ENCODE data around the gene NPR1.
A peak's percentile ranks its signal among the peaks of the same experiment; 100 is the strongest.

NPR1 gene

DNA sequence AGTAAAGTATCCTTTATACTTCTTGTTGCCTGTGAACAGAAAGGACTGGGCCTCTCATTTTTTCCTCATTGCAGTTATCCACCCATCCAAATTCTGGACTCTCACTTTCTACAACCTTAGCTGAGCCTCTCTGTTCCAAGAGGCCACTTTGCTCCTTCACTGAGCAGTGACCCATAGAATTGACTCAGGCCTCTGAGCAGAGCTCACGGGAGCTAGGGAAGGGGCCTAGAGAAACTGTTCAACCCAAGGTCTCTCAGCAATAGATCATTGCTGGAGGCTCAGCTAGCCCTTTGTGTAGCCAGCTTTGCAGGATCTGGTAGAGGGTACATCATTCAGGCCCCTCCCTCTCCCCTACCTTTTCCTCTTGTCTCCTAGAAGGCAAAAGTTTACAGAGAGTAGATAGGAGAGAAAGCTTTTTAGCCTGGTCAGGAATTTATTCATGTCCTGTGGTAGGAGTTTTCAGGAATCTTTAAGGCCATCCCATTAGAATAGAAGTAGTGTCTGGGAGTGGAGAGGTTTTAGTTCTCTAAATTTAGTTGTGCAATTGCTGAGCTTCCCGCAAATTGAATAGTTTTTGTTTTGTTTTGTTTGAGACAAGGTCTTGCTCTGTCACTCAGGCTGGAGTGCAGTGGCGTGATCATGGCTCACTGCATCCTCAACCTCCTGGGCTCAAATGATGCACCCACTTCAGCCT is 56.1 kb downstream of the NPR1 start:
- Mint-ChIP-seq H3K27me3 (no peaks in the 10 kb centered on the region), H3K9me3 (no peaks in the 10 kb centered on the region), H3K27ac (peak overlapping the region; percentile 84), H3K4me3 (no peak overlapping the region), H3K4me1 (ENCODE audit: low read depth) (peaks cover 43% of the 10 kb centered on the region), H3K36me3 (ENCODE audit: low read depth) (peaks cover 30% of the 10 kb centered on the region)
- intact Hi-C loops (cut with micrococcal nuclease), result no loop called here

DNA sequence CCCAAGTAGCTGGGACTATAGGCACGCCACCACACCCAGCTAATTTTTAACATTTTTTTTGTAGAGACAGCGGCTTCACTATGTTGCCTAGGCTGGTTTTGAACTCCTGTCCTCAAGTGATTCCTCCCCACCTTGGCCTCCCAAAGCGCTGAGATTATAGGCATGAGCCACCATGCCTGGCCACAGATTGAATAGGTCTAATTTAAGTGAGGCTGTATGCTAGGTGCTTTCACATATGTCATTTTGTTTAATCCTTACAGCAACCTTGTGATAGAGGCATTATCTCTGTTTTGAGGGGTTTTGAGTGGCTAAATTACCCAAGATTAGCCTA is 56.6 kb downstream of the NPR1 start:
- Mint-ChIP-seq H3K27ac (peak overlapping the region; percentile 84), H3K4me1 (ENCODE audit: low read depth) (peaks cover 38% of the 10 kb centered on the region), H3K27me3 (no peaks in the 10 kb centered on the region), H3K4me3 (no peak overlapping the region), H3K36me3 (ENCODE audit: low read depth) (peaks cover 34% of the 10 kb centered on the region), H3K9me3 (no peaks in the 10 kb centered on the region)
- intact Hi-C loops (cut with micrococcal nuclease), result no loop called here

DNA sequence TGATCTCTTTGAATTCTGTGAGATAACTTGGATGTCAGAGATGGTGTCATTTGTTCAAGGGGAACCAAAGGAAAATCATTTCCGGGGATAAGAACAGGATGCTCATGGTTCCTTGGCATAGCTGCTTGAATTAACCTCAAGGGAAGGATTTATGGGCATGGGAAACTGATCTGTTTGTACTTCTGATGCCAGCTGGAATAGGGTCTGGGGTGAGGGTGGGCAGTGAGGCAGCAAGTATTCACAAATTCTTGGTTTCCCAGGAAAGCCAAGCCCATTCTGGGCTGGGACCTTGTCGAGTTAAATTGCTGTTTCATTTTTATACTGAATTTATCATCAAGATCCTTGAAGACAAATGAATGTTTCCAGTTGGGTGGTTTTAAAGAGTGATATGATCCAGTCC is 63.5 kb downstream of the NPR1 start:
- peak overlapping the region; percentile 60 for H3K27ac Mint-ChIP-seq
- no peaks in the 10 kb centered on the region for H3K9me3 Mint-ChIP-seq
- H3K27me3 Mint-ChIP-seq, result no peaks in the 10 kb centered on the region
- intact Hi-C loops (cut with micrococcal nuclease), result loop anchor here (10.0 kb wide), 1 partner anchor 227 kb away; no protein-coding TSS in a partner anchor
- peaks cover 36% of the 10 kb centered on the region for H3K4me1 Mint-ChIP-seq (ENCODE audit: low read depth)
- peaks cover 83% of the 10 kb centered on the region for H3K36me3 Mint-ChIP-seq (ENCODE audit: low read depth)
- H3K4me3 Mint-ChIP-seq, result no peak overlapping the region

DNA sequence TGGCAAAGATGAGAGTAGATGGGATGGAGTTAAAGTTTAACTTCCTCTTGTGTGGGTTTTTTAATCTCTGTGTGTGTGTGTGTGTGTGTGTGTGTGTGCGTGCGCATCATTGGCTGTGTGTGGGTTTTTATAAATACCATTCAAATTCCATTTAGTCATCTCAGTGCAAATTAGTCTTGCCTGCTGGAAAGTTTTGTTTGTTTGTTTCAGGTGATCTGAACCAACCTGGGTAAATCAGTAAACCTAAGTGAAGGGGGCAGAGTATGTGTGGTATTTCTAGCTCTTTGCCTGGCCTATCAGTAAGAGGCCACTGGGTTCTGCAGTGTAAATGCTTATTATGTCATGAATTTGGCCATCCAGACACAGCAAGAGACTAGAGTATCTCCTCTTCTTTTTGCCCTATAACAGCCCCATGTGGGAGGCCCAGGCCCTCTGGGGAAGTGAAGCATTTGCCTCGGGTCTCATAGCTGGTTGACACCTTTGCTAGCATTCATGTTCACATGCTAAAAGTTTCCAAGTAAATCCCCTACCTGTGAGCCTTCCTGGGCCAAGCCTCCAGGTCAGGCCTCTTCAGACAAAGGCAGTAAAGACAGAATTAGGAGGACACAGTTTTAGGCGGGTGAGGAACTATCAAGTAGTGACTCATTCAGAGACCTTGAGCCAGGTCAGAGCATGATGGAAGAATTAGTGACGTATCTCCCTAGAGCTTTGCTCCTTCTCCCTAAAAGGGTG is 64.1 kb downstream of the NPR1 start:
- peaks cover 86% of the 10 kb centered on the region for H3K36me3 Mint-ChIP-seq (ENCODE audit: low read depth)
- no peak overlapping the region for H3K4me3 Mint-ChIP-seq
- H3K27me3 Mint-ChIP-seq, result no peaks in the 10 kb centered on the region
- intact Hi-C loops (cut with micrococcal nuclease), result loop anchor here (10.0 kb wide), 1 partner anchor 228 kb away; no protein-coding TSS in a partner anchor
- peak overlapping the region; percentile 60 for H3K27ac Mint-ChIP-seq
- no peaks in the 10 kb centered on the region for H3K9me3 Mint-ChIP-seq
- H3K4me1 Mint-ChIP-seq (ENCODE audit: low read depth), result peaks cover 36% of the 10 kb centered on the region
